CD4-positive, alpha-beta memory T cell (primary cell): ENCODE data around the gene RALGAPA2. TPM values are rescaled to one million over a fixed set of nuclear protein-coding genes. Genes with fewer than 3 reads are reported as not detected.
A peak's percentile ranks its signal among the peaks of the same experiment; 100 is the strongest.

Source experiments
- CTCF ChIA-PET: fragments of 350-600 bp; sonication (Branson Sonifier 250); formaldehyde crosslinking; loops from one replicate; lab custom pipeline; 2021; ENCODE audit warnings: inconsistent platforms; ENCODE audit not compliant: partially characterized antibody; lab: Charles Lee
- POLR2A ChIA-PET: fragments of 350-600 bp; sonication (Branson Sonifier 250); formaldehyde crosslinking; loops from one replicate; lab custom pipeline; 2021; ENCODE audit not compliant: partially characterized antibody; lab: Charles Lee
- DNase-seq, 5 donors: peaks; one replicate each; pipeline versions ENCODE4 v3.0.0 to v3.0.0-alpha.2; 2020 to 2022; ENCODE audit warnings: mixed read lengths in 1 of 5
- H3K27ac ChIP-seq: one replicate; pipeline ENCODE4 v1.7.0; 2013; ENCODE audit warnings: low read depth, low read length
- H3K27me3 ChIP-seq: 2 replicates; pipeline ENCODE4 v1.7.0; 2013; ENCODE audit warnings: mild to moderate bottlenecking, low read length, moderate library complexity; ENCODE audit not compliant: insufficient read depth
- H3K36me3 ChIP-seq: 2 replicates; pipeline ENCODE4 v1.7.0; 2013; ENCODE audit warnings: mild to moderate bottlenecking, low read length, moderate library complexity; ENCODE audit not compliant: insufficient read depth
- H3K4me1 ChIP-seq: 2 replicates; pipeline ENCODE4 v1.7.0; 2013; ENCODE audit warnings: mild to moderate bottlenecking, low read length, moderate library complexity; ENCODE audit not compliant: insufficient read depth
- H3K4me3 ChIP-seq, 2 donors: one replicate each; pipeline ENCODE4 v1.7.0; 2013; ENCODE audit warnings: low read length in 2 of 2, mild to moderate bottlenecking in 1 of 2
- H3K9me3 ChIP-seq, 2 donors: one replicate each; pipeline ENCODE4 v1.7.0; 2013; ENCODE audit warnings: low read length in 2 of 2, control low read depth in 1 of 2; ENCODE audit not compliant: control insufficient read depth in 1 of 2
- H3K27ac Mint-ChIP-seq, 7 donors: one replicate each; pipeline ENCODE4 v1.8.0; 2020 to 2021; ENCODE audit warnings: mixed read lengths in 7 of 7, mild to moderate bottlenecking in 6 of 7, inconsistent platforms in 3 of 7, moderate library complexity in 3 of 7
- H3K27me3 Mint-ChIP-seq, 2 donors: one replicate each; pipeline ENCODE4 v1.8.0; 2020 to 2021; ENCODE audit warnings: mixed read lengths in 2 of 2
- H3K36me3 Mint-ChIP-seq, 2 donors: one replicate each; pipeline ENCODE4 v1.8.0; 2020 to 2021; ENCODE audit warnings: mixed read lengths in 2 of 2, inconsistent platforms in 1 of 2, mild to moderate bottlenecking in 1 of 2
- H3K4me1 Mint-ChIP-seq, 4 donors: one replicate each; pipeline ENCODE4 v1.8.0; 2020 to 2021; ENCODE audit warnings: mixed read lengths in 4 of 4, mild to moderate bottlenecking in 1 of 4
- H3K4me3 Mint-ChIP-seq, 8 donors: one replicate each; pipeline ENCODE4 v1.8.0; 2020 to 2021; ENCODE audit warnings: mixed read lengths in 8 of 8, mild to moderate bottlenecking in 7 of 8, moderate library complexity in 6 of 8, inconsistent platforms in 3 of 8
- H3K9me3 Mint-ChIP-seq, 8 donors: one replicate each; pipeline ENCODE4 v1.8.0; 2020 to 2021; ENCODE audit warnings: mixed read lengths in 8 of 8, mild to moderate bottlenecking in 5 of 8, inconsistent platforms in 3 of 8, moderate library complexity in 1 of 8
- intact Hi-C: fragments of 100-400 bp; cut with micrococcal nuclease; formaldehyde crosslinking; loops from one replicate; pipeline ENCODE4 v1.15.1; 2023
- polyA plus RNA-seq, 2 donors: library from polyadenylated mRNA; unstranded; fragments of 300-500 nt; fragmentation: Illumina TruSeq; gene quantifications; one replicate each; pipeline ENCODE4 v1.2.3, GENCODE V29; 2021
- total RNA-seq, 2 experiments: library from RNA; stranded (reverse); gene quantifications; one replicate each; pipeline ENCODE4 v1.2.3, GENCODE V29; 2021

RALGAPA2 gene
- total RNA-seq = 10 to 100 TPM; 33.6 to 36.3 TPM
- 1 to 10 TPM; 1.6 to 9.3 TPM for polyA plus RNA-seq

GRCh38 chr20:20712474-20713243 is at the start of gene RALGAPA2:
Gene RALGAPA2 (minus strand): TSS chr20:20712644. CDS start chr20:20712480, 164 bp downstream.
- ChIA-PET POLR2A (interaction anchor here (0.7 to 2.0 kb wide), 3 partner anchors 9 to 660 kb away, joined by 3 to 8 read pairs (median 5); partner anchors contain the start of genes CFAP61, CRNKL1 and KIZ), CTCF (interaction anchor here (0.6 to 2.3 kb wide), 2 partner anchors 13 to 413 kb away, joined by 3 to 6 read pairs; partner anchors contain the start of gene KIZ)
- peaks cover 0 to 11% of the 10 kb centered on the region in 2 donors for H3K36me3 Mint-ChIP-seq
- Histone ChIP-seq H3K4me1 (peaks cover 17% of the 10 kb centered on the region), H3K9me3 (no peaks in the 10 kb centered on the region), H3K27me3 (no peaks in the 10 kb centered on the region), H3K36me3 (no peaks in the 10 kb centered on the region), H3K4me3 (peak within 1 kb of the TSS; percentile 42 to 79), H3K27ac (peak within 1 kb of the TSS; percentile 79)
- intact Hi-C loops = loop anchor here (1.0 to 10.0 kb wide), 6 partner anchors 388 to 1920 kb away; partner anchors contain the start of genes KIZ, NAA20 and XRN2
- no peaks in the 10 kb centered on the region for H3K9me3 Mint-ChIP-seq
- H3K27me3 Mint-ChIP-seq = peaks cover 0 to 3% of the 10 kb centered on the region in 2 donors
- peaks cover 25 to 39% (median 29%) of the 10 kb centered on the region in 4 donors for H3K4me1 Mint-ChIP-seq
- H3K27ac Mint-ChIP-seq = peak within 1 kb of the TSS; percentile 90 to 99 (median 96)
- peak; percentile 94 to 96 (median 94) for DNase-seq
- peak within 1 kb of the TSS; percentile 91 to 97 (median 96) for H3K4me3 Mint-ChIP-seq

DNA sequence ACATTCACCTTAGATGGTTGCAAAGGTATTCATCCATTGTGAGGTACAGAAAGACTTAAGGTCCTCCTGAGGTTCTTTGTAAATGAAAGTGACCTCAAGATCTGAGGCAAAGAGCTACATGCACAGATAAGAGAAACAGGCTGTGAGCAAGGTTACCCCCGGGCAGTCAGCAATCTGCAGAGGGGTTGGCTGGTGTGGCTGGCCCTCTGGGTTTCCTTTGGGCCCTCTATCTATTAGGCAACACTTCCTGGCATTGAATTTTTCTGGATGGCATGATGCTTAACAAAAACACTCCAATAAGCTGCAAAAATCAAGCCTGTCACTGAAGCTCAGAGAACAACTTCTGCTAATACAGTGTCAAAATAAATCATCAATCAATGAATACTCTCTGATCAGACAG is 48.9 kb upstream of the RALGAPA2 start:
- Histone ChIP-seq H3K4me3 (no peak overlapping the region), H3K9me3 (no peaks in the 10 kb centered on the region), H3K27me3 (no peaks in the 10 kb centered on the region), H3K27ac (no peak overlapping the region), H3K36me3 (no peaks in the 10 kb centered on the region), H3K4me1 (no peaks in the 10 kb centered on the region)
- H3K4me3 Mint-ChIP-seq = no peak overlapping the region
- intact Hi-C loops = no loop called here
- no peaks in the 10 kb centered on the region for H3K36me3 Mint-ChIP-seq
- no peak for DNase-seq
- no peak overlapping the region for H3K27ac Mint-ChIP-seq
- peaks cover 8 to 15% of the 10 kb centered on the region in 2 donors for H3K27me3 Mint-ChIP-seq
- POLR2A ChIA-PET = no interaction called here
- no peaks in the 10 kb centered on the region for H3K4me1 Mint-ChIP-seq
- H3K9me3 Mint-ChIP-seq = no peaks in the 10 kb centered on the region
- CTCF ChIA-PET = no interaction called here

- H3K27ac ChIP-seq = no peak overlapping the region
- ChIA-PET CTCF (no interaction called here), POLR2A (no interaction called here)
- Mint-ChIP-seq H3K4me1 (no peaks in the 10 kb centered on the region), H3K27ac (no peak overlapping the region), H3K36me3 (no peaks in the 10 kb centered on the region), H3K27me3 (peaks cover 14 to 15% of the 10 kb centered on the region in 2 donors), H3K4me3 (no peak overlapping the region), H3K9me3 (peaks cover 0 to 5% (median 0%) of the 10 kb centered on the region in 8 donors)
- no peaks in the 10 kb centered on the region for H3K9me3 ChIP-seq
- H3K4me3 ChIP-seq = no peak overlapping the region
- intact Hi-C loops = no loop called here
- no peaks in the 10 kb centered on the region for H3K4me1 ChIP-seq
- no peaks in the 10 kb centered on the region for H3K27me3 ChIP-seq
- H3K36me3 ChIP-seq = no peaks in the 10 kb centered on the region
- DNase-seq = no peak
These were observed 46.7 kb upstream of the RALGAPA2 start for GRCh38 chr20:20759132-20759531.

DNA sequence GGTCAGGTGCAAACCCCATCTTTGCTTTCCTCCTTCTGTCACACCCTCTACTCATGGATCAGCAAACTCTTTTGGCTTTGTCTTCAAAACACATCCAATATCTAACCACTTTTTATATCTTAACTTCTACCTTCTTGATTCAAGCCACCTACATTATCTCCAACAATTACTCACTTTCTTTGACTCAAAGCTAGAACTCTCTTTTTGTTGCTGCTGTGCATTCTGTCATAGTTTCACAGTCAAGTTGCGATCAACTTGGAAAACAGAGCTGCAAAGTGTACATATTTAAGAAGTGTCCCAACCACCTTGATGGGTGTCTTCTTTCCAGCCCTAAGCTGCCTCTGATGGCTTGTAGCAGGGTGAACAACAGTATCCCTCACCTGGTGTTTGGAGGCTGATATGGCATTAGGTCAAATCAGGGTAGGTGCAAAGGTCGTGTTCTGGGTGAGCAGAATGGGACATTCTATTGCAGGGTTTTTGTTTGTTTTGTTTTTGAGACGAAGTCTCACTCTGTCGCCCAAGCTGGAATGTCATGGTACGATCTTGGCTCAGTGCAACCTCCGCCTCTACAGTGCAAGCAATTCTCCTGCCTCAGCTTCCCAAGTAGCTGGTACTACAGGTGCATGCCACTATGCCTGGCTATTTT is 43.4 kb upstream of the RALGAPA2 start:
- POLR2A ChIA-PET = no interaction called here
- Histone ChIP-seq H3K36me3 (no peaks in the 10 kb centered on the region), H3K27ac (no peak overlapping the region), H3K9me3 (no peaks in the 10 kb centered on the region), H3K4me3 (no peak overlapping the region), H3K4me1 (no peaks in the 10 kb centered on the region), H3K27me3 (no peaks in the 10 kb centered on the region)
- CTCF ChIA-PET = no interaction called here
- intact Hi-C loops = no loop called here
- Mint-ChIP-seq H3K4me1 (no peaks in the 10 kb centered on the region), H3K36me3 (no peaks in the 10 kb centered on the region), H3K9me3 (peaks cover 0 to 5% (median 0%) of the 10 kb centered on the region in 8 donors), H3K4me3 (no peak overlapping the region), H3K27ac (no peak overlapping the region), H3K27me3 (peaks cover 5 to 24% of the 10 kb centered on the region in 2 donors)
- DNase-seq = no peak

DNA sequence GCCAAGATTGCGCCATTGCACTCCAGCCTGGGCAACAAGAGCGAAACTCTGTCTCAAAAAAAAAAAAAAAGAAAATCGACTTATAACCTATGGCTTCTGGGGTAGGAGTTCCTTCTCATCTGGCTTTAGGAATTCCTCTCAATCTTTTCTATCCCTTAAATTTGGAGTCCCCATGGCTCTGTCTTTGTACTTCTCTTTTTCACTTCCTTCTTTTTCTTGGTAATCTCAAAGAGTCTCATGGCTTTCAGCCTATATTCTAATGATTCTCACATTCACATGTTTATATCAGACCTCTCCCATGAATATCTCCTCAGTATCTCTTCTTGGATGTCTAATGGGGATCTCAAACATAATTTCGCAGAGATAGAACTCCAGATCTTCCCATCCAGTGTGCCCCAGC is 42.8 kb upstream of the RALGAPA2 start:
- H3K27me3 Mint-ChIP-seq = peaks cover 6 to 22% of the 10 kb centered on the region in 2 donors
- no peak for DNase-seq
- POLR2A ChIA-PET = no interaction called here
- Histone ChIP-seq H3K27ac (no peak overlapping the region), H3K9me3 (no peaks in the 10 kb centered on the region), H3K4me3 (no peak overlapping the region), H3K27me3 (no peaks in the 10 kb centered on the region), H3K4me1 (no peaks in the 10 kb centered on the region), H3K36me3 (no peaks in the 10 kb centered on the region)
- CTCF ChIA-PET = no interaction called here
- H3K9me3 Mint-ChIP-seq = peaks cover 0 to 5% (median 0%) of the 10 kb centered on the region in 8 donors
- H3K4me3 Mint-ChIP-seq = no peak overlapping the region
- H3K4me1 Mint-ChIP-seq = no peaks in the 10 kb centered on the region
- H3K36me3 Mint-ChIP-seq = no peaks in the 10 kb centered on the region
- intact Hi-C loops = no loop called here
- no peak overlapping the region for H3K27ac Mint-ChIP-seq

DNA sequence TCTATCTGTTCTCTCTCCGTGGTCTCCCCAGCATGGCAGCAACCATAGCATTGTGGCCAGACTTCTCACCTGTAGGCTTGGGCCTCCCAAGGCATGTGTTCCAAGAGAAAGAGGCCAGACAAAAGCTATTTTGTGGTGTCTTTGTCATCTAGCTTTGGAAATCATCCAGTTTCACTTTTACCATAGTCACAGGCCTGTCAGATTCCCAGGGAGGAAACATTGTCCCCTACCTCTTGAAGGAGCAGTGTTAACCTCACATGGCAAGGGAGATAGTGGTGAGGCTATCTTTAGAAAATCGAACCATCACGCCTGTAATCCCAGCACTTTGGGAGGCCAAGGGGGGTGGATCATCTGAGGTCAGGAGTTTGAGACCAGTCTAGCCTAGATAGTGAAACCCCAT is 42.3 kb upstream of the RALGAPA2 start:
- no peak overlapping the region for H3K4me3 Mint-ChIP-seq
- peak overlapping the region in 1 of 7 donors; percentile 34 for H3K27ac Mint-ChIP-seq
- intact Hi-C loops = no loop called here
- Histone ChIP-seq H3K4me3 (no peak overlapping the region), H3K27ac (no peak overlapping the region), H3K9me3 (no peaks in the 10 kb centered on the region), H3K36me3 (no peaks in the 10 kb centered on the region), H3K4me1 (no peaks in the 10 kb centered on the region), H3K27me3 (no peaks in the 10 kb centered on the region)
- ChIA-PET CTCF (no interaction called here), POLR2A (no interaction called here)
- peaks cover 0 to 6% (median 2%) of the 10 kb centered on the region in 8 donors for H3K9me3 Mint-ChIP-seq
- H3K36me3 Mint-ChIP-seq = no peaks in the 10 kb centered on the region
- H3K4me1 Mint-ChIP-seq = no peaks in the 10 kb centered on the region
- H3K27me3 Mint-ChIP-seq = peaks cover 6 to 22% of the 10 kb centered on the region in 2 donors
- no peak for DNase-seq

DNA sequence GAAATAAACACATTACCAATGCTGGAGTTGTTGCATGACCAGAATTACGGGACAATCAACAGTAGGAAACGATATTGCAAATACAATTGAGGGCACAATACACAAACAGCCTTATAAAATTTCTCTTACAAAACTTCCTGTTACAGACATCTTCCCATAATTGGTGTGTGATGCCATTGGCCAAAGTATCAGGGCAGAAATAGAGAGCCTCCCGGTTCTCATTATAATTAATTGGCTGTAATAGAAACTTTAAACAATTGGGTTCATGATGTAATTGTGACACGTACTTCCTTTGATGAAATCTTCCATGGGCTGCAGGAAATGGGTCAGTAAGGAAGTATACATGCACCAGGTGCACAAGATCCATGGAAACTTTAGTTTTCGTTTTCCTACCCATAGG is 40.3 kb upstream of the RALGAPA2 start:
- peak overlapping the region in 1 of 8 donors; percentile 21 for H3K4me3 Mint-ChIP-seq
- Histone ChIP-seq H3K9me3 (no peaks in the 10 kb centered on the region), H3K4me3 (no peak overlapping the region), H3K27ac (no peak overlapping the region), H3K36me3 (no peaks in the 10 kb centered on the region), H3K4me1 (no peaks in the 10 kb centered on the region), H3K27me3 (no peaks in the 10 kb centered on the region)
- peaks cover 6 to 23% of the 10 kb centered on the region in 2 donors for H3K27me3 Mint-ChIP-seq
- H3K27ac Mint-ChIP-seq = no peak overlapping the region
- POLR2A ChIA-PET = no interaction called here
- CTCF ChIA-PET = no interaction called here
- H3K4me1 Mint-ChIP-seq = no peaks in the 10 kb centered on the region
- peaks cover 0 to 12% (median 6%) of the 10 kb centered on the region in 8 donors for H3K9me3 Mint-ChIP-seq
- intact Hi-C loops = no loop called here
- H3K36me3 Mint-ChIP-seq = peaks cover 0 to 5% of the 10 kb centered on the region in 2 donors
- no peak for DNase-seq
